A549 (cell line): Measurements from ENCODE around the gene WFDC1.

ENCODE experiments used
- CEBPB ChIP-seq, 2 experiments: fragments of >200 bp in 1 of 2; sonication (Bioruptor Twin) in 1 of 2; formaldehyde crosslinking in 1 of 2; IDR thresholded peaks; 2 replicates each; pipeline ENCODE4 v1.6.1; 2012 to 2016
- EP300 ChIP-seq, 2 experiments: fragments of >200 bp; sonication (Bioruptor Twin); formaldehyde crosslinking; IDR thresholded peaks; 2 replicates in 1 of 2; 3 replicates in 1 of 2; pipeline ENCODE4 v1.6.1; 2016 to 2017
- JUN ChIP-seq, 2 experiments: fragments of >200 bp; sonication (Bioruptor Twin); formaldehyde crosslinking; IDR thresholded peaks; 2 replicates in 1 of 2; 3 replicates in 1 of 2; pipeline ENCODE4 v1.6.1; 2016 to 2017
- JUNB ChIP-seq: fragments of >200 bp; sonication (Bioruptor Twin); formaldehyde crosslinking; IDR thresholded peaks from 2 replicates; pipeline ENCODE4 v1.6.1; 2016
- KDM1A ChIP-seq: fragments of 200-600 bp; sonication (generic); IDR thresholded peaks from 2 replicates; pipeline ENCODE4 v1.6.1; 2016; ENCODE audit warnings: low read depth, mild to moderate bottlenecking
- ZC3H11A ChIP-seq: fragments of 450-650 bp; IDR thresholded peaks from 2 replicates; pipeline ENCODE4 v1.6.1; 2014; ENCODE audit warnings: antibody characterized with exemption, mild to moderate bottlenecking
- TF ChIP-seq, protein P1 (sequence below): fragments of >200 bp; sonication (Bioruptor Twin); formaldehyde crosslinking; IDR thresholded peaks from 3 replicates; pipeline ENCODE4 v1.5.1; 2016
- TF ChIP-seq, protein P2 (sequence below): IDR thresholded peaks from 2 replicates; pipeline ENCODE4 v1.6.1; 2012

DNA sequence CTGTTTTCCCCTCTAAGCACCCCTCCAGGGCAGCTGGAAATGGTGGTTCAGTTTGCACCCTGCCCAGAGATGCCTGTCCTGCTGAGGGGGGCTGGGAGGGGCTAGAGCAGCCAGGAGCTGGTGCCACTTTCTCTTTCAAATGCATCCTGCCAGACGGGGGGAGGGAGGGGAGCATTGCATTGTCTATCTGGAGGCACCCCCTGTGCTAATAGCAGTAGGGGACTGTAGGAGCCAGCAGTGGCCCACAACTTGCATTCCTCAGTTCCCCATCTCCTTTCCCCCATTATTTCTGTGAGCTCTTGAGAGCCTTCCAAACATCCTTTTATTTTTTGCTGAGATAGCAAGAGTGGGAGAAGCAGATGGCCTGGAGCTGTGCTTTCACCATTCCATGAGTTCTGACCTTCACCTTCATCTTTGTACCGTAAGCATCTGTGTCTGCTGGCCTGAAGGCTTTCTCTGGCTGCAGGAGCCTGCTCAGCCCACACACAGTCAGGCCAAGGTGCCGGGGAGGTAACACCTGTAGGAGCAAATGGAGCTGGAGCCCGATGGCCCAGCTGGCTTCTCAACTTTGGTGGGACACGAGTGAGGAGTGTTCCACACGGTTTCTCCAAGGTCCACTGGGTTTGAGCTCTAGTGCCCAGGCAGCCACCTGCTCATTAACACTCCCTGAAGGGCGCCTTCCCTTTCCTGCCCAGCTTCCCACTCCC is 5.2 kb downstream of the WFDC1 start:
- TF ChIP-seq CEBPB (IDR thresholded peaks at IDR 0.05) (no peak), KDM1A (no peak), EP300 (IDR thresholded peaks at IDR 0.05) (no peak), JUN (IDR thresholded peaks at IDR 0.05) (no peak), ZC3H11A (no peak), JUNB (no peak)
- TF ChIP-seq, protein P1, sequence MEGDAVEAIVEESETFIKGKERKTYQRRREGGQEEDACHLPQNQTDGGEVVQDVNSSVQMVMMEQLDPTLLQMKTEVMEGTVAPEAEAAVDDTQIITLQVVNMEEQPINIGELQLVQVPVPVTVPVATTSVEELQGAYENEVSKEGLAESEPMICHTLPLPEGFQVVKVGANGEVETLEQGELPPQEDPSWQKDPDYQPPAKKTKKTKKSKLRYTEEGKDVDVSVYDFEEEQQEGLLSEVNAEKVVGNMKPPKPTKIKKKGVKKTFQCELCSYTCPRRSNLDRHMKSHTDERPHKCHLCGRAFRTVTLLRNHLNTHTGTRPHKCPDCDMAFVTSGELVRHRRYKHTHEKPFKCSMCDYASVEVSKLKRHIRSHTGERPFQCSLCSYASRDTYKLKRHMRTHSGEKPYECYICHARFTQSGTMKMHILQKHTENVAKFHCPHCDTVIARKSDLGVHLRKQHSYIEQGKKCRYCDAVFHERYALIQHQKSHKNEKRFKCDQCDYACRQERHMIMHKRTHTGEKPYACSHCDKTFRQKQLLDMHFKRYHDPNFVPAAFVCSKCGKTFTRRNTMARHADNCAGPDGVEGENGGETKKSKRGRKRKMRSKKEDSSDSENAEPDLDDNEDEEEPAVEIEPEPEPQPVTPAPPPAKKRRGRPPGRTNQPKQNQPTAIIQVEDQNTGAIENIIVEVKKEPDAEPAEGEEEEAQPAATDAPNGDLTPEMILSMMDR: no peak
- TF ChIP-seq, protein P2, sequence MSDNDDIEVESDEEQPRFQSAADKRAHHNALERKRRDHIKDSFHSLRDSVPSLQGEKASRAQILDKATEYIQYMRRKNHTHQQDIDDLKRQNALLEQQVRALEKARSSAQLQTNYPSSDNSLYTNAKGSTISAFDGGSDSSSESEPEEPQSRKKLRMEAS: no peak
